HG03378 (cell line): ENCODE results near the gene SYNE3.

Experiments
- ATAC-seq: cut with Tn5 transposase; IDR thresholded peaks from one replicate; pipeline ENCODE4 v1.9.1; 2021; ENCODE audit warnings: mild to moderate bottlenecking, moderate library complexity; ENCODE audit not compliant: unreplicated experiment

The SYNE3 gene

GRCh38 chr14:95540236-95540855 lies 23.9 kb upstream of the SYNE3 start:
- no peak for ATAC-seq

GRCh38 chr14:95538801-95539509 lies 22.5 kb upstream of the SYNE3 start:
- ATAC-seq = no peak

- ATAC-seq = no peak
These were observed 21.0 kb upstream of the SYNE3 start for GRCh38 chr14:95537298-95538089.

- no peak for ATAC-seq
These were observed 20.2 kb upstream of the SYNE3 start for GRCh38 chr14:95536671-95537070.

- no peak for ATAC-seq
These were observed 19.7 kb upstream of the SYNE3 start for GRCh38 chr14:95536036-95536593.

- no peak for ATAC-seq
These were observed 19.0 kb upstream of the SYNE3 start for GRCh38 chr14:95535226-95536021.

GRCh38 chr14:95534299-95535225 lies 18.1 kb upstream of the SYNE3 start, which contains the start of gene GLRX5:
TSS of gene GLRX5 (plus strand) at chr14:95535050. CDS start at chr14:95535090, 40 bp downstream.
- peak; percentile 94 for ATAC-seq

GRCh38 chr14:95533822-95534221 lies 17.4 kb upstream of the SYNE3 start:
- ATAC-seq = no peak

GRCh38 chr14:95533391-95533821 lies 17.0 kb upstream of the SYNE3 start:
- ATAC-seq = no peak

- ATAC-seq = no peak
These were observed 15.5 kb upstream of the SYNE3 start for GRCh38 chr14:95531969-95532368.

- no peak for ATAC-seq
These were observed 15.0 kb upstream of the SYNE3 start for GRCh38 chr14:95531473-95531872.

GRCh38 chr14:95530473-95531276 lies 14.2 kb upstream of the SYNE3 start:
- no peak for ATAC-seq

GRCh38 chr14:95529216-95529615 lies 12.8 kb upstream of the SYNE3 start:
- no peak for ATAC-seq

GRCh38 chr14:95527387-95528002 lies 11.0 kb upstream of the SYNE3 start:
- ATAC-seq = no peak

GRCh38 chr14:95526483-95527386 lies 10.3 kb upstream of the SYNE3 start:
- no peak for ATAC-seq

GRCh38 chr14:95525999-95526398 lies 9.5 kb upstream of the SYNE3 start:
- no peak for ATAC-seq
